ENCODE measurements around the gene NXPH3. TPM values are rescaled to one million over a fixed set of nuclear protein-coding genes. Genes with fewer than 3 reads are reported as not detected.

Gene NXPH3
- total and polyA plus RNA-seq, 8 donors = 1.0 to 2.7 (median 1.2) TPM

DNA sequence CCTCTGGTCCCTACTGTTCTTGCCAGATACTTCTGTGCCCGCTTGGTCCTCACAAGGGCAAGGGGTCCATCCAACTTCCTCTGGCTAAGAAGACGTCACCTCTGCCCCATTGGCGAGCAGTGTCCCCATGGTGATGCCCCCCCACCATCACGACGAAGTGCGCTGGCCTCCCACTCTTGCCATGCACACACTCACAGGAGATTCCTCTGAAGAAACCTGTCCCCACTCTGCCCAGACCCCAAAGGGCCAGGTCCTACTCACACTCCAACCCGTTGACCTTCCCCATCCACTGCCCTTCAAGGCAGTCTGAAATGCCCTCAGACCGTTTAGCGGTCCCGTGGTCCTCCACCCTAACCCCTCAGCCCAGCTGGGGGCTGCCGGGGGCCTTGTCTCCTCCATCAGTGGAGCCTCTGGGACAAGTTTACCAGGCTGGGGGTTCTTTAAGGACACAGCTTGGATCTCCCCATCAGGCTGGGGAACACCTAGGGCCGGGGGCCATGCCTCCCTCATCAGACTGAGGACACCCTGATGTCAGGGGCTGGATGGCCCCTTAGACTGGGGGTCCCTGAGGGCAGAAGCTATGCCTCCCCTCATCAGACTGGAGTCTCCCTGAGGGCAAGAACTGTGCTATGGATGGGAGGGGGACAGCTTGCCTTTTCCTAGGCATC lies 6.5 kb downstream of the NXPH3 start:
- Histone ChIP-seq H3K4me1 (peaks cover 3% of the 10 kb centered on the region in 2 donors), H3K36me3 (no peaks in the 10 kb centered on the region), H3K27me3 (peaks cover 0 to 9% of the 10 kb centered on the region in 2 donors), H3K27ac (no peak overlapping the region), H3K4me3 (no peak overlapping the region), H3K9me3 (no peaks in the 10 kb centered on the region)
- DNase-seq (no peak), ATAC-seq (no peak)
- intact Hi-C loops (cut with DNase I) = no loop called here
- TF ChIP-seq, protein P1, sequence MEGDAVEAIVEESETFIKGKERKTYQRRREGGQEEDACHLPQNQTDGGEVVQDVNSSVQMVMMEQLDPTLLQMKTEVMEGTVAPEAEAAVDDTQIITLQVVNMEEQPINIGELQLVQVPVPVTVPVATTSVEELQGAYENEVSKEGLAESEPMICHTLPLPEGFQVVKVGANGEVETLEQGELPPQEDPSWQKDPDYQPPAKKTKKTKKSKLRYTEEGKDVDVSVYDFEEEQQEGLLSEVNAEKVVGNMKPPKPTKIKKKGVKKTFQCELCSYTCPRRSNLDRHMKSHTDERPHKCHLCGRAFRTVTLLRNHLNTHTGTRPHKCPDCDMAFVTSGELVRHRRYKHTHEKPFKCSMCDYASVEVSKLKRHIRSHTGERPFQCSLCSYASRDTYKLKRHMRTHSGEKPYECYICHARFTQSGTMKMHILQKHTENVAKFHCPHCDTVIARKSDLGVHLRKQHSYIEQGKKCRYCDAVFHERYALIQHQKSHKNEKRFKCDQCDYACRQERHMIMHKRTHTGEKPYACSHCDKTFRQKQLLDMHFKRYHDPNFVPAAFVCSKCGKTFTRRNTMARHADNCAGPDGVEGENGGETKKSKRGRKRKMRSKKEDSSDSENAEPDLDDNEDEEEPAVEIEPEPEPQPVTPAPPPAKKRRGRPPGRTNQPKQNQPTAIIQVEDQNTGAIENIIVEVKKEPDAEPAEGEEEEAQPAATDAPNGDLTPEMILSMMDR (IDR thresholded peaks at IDR 0.05) = no peak

DNA sequence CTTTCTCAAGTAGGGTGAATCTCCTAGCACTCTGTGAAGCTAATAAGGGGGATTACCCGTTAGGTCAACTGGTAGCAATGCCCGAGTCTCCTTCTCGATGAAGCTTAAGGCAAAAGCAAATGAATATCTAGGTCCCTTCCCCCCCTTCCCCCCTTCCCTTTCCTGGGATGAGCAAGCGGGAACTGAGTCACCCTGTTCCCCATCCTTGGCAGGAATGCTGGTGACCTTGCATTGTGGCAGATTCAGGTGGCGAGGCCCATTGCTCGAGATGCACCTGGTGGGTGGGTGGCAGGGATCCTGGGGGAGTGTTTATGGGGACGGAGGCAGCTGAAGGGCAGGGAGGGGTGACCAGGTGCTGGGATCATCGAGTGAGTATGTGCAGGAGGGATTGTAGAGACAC lies 7.1 kb downstream of the NXPH3 start:
- ATAC-seq (no peak), DNase-seq (no peak)
- H3K4me1 ChIP-seq = no peaks in the 10 kb centered on the region
- TF ChIP-seq, protein P1 (IDR thresholded peaks at IDR 0.05) = no peak
- H3K36me3 ChIP-seq = no peaks in the 10 kb centered on the region
- H3K9me3 ChIP-seq = no peaks in the 10 kb centered on the region
- no peak overlapping the region for H3K27ac ChIP-seq
- intact Hi-C loops (cut with DNase I) = no loop called here
- no peak overlapping the region for H3K4me3 ChIP-seq
- H3K27me3 ChIP-seq = peaks cover 0 to 3% of the 10 kb centered on the region in 2 donors

DNA sequence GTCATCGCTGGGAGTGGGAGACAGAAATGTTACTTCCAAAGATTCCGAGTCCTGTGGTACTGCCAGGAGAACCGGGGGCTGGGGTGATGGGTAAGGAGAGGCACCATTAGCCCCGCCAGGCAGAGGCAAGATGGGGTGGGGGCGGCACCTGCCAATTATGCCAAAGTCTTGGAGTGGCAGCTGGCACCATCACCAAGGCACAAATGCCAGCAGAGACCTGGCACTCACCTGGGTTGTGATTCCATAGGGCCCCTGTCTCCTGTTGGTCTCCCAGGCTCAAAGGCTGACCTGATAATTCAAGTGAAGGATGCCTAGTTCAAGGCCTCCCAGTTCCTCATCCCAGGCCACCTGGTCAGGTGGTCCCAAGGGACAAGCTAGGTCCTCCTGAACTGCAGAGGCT lies 7.6 kb downstream of the NXPH3 start:
- no peak overlapping the region for H3K4me3 ChIP-seq
- no peaks in the 10 kb centered on the region for H3K27me3 ChIP-seq
- no peak overlapping the region for H3K27ac ChIP-seq
- TF ChIP-seq, protein P1 (IDR thresholded peaks at IDR 0.05) = no peak
- ATAC-seq (no peak), DNase-seq (no peak)
- intact Hi-C loops (cut with DNase I) = no loop called here
- H3K36me3 ChIP-seq = no peaks in the 10 kb centered on the region
- no peaks in the 10 kb centered on the region for H3K9me3 ChIP-seq
- no peaks in the 10 kb centered on the region for H3K4me1 ChIP-seq

DNA sequence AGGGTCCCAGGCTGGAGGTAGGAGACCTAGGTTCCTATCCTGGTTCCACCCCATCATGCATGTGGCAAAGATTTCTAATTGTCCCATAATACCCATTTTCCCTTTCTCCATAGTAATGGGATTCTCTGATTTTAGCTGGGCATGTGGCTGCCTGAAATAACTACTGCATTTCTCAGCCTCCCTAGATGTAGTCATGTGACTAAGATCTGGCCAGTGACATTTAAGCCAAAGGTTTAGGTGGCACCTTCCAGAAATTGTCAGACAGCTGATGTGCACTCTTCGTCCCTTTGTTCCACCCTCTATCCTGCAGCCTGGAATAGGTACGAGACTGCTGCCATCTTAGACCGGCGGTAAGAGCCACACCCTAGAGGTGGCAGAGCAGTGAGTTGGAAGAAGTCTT lies 8.2 kb downstream of the NXPH3 start:
- Histone ChIP-seq H3K9me3 (no peaks in the 10 kb centered on the region), H3K4me1 (no peaks in the 10 kb centered on the region), H3K27ac (no peak overlapping the region), H3K36me3 (no peaks in the 10 kb centered on the region), H3K27me3 (no peaks in the 10 kb centered on the region), H3K4me3 (no peak overlapping the region)
- ATAC-seq (no peak), DNase-seq (no peak)
- TF ChIP-seq, protein P1 (IDR thresholded peaks at IDR 0.05) = no peak
- intact Hi-C loops (cut with DNase I) = no loop called here

DNA sequence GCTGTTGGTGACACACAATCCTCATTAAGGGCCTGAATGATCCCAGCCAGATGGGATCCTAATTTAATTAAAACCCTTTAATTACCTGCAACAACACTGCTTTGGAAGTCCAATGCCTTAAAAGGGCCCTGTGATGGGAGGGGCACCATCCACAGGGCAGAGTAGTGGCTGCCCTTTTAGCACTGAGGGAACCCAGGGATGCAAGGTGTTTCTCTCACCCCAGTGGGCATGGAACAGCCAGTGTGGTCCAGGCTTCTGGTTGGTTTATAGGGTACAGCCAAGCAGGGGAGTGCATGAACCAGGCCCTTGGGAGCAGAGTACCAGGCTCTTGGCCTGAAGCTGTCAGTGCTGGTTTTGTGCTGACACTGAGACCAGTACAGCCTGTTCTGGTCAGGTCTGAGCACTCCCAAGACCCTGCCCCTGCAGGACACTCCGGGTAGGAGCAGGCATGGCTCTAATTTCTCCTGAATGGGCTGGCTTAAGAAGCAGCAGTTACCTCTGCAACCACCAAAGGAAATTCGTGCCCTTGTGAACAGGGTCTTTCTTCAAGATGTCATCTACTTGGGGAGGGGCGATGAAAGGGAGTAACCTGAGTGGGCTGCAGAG lies 9.9 kb downstream of the NXPH3 start:
- TF ChIP-seq, protein P1 (IDR thresholded peaks at IDR 0.05) = no peak
- Histone ChIP-seq H3K36me3 (no peaks in the 10 kb centered on the region), H3K27ac (no peak overlapping the region), H3K4me1 (no peaks in the 10 kb centered on the region), H3K27me3 (no peaks in the 10 kb centered on the region), H3K4me3 (no peak overlapping the region), H3K9me3 (no peaks in the 10 kb centered on the region)
- DNase-seq = no peak
- intact Hi-C loops (cut with DNase I) = no loop called here
- ATAC-seq = no peak
